Measurements from ENCODE around the gene ITGA1. TPM values are rescaled to one million over a fixed set of nuclear protein-coding genes. Genes with fewer than 3 reads are reported as not detected.
"Not testable (repeated sequence)": the region's sequence is repeated elsewhere in the genome, so short reads cannot be mapped to it uniquely, and the experiment has no call there.

The ITGA1 gene
- total RNA-seq, 1 experiment from 2014 or later = 27.4 TPM

GRCh38 chr5:52856564-52856963, 68.8 kb downstream of the ITGA1 start:
- no peaks in the 10 kb centered on the region for H3K27me3 ChIP-seq (replicated peaks)
- no peaks in the 10 kb centered on the region for H3K36me3 ChIP-seq
- no peak overlapping the region for H3K27ac ChIP-seq
- no peak for DNase-seq (ENCODE audit: low read depth in 1 of 2, low spot score in 2 of 2)
- no peaks in the 10 kb centered on the region for H3K9me3 ChIP-seq (replicated peaks)
- peaks cover 25% of the 10 kb centered on the region for H3K4me1 ChIP-seq (replicated peaks)
- no peak overlapping the region for H3K4me3 ChIP-seq

- Histone ChIP-seq H3K9me3 (replicated peaks) (no peaks in the 10 kb centered on the region), H3K4me1 (replicated peaks) (peaks cover 37% of the 10 kb centered on the region), H3K36me3 (0 out of 2 replicates have a peak, but pooled peaks cover under 1% of the 10 kb centered on the region), H3K27ac (peak overlapping the region; percentile 65), H3K4me3 (no peak overlapping the region), H3K27me3 (replicated peaks) (no peaks in the 10 kb centered on the region)
- DNase-seq (ENCODE audit: low read depth in 1 of 2, low spot score in 2 of 2) = peak; percentile 66 to 80
Observed at GRCh38 chr5:52859628-52860027, 71.9 kb downstream of the ITGA1 start.

GRCh38 chr5:52861368-52861767, 73.7 kb downstream of the ITGA1 start:
- Histone ChIP-seq H3K4me1 (replicated peaks) (peaks cover 42% of the 10 kb centered on the region), H3K9me3 (replicated peaks) (no peaks in the 10 kb centered on the region), H3K27me3 (replicated peaks) (no peaks in the 10 kb centered on the region), H3K27ac (no peak overlapping the region), H3K36me3 (0 out of 2 replicates have a peak, but pooled peaks cover 5% of the 10 kb centered on the region), H3K4me3 (no peak overlapping the region)
- DNase-seq (ENCODE audit: low read depth in 1 of 2, low spot score in 2 of 2) = no peak

GRCh38 chr5:52863715-52864290, 76.1 kb downstream of the ITGA1 start:
- H3K27ac ChIP-seq = peak overlapping the region; percentile 30
- DNase-seq (ENCODE audit: low read depth in 1 of 2, low spot score in 2 of 2) = peak in 1 of 2 experiments; percentile 21

GRCh38 chr5:52864371-52864770, 76.7 kb downstream of the ITGA1 start:
- peak overlapping the region; percentile 30 for H3K27ac ChIP-seq
- H3K27me3 ChIP-seq (replicated peaks) = no peaks in the 10 kb centered on the region
- no peak overlapping the region for H3K4me3 ChIP-seq
- H3K9me3 ChIP-seq (replicated peaks) = no peaks in the 10 kb centered on the region
- H3K36me3 ChIP-seq = 0 out of 2 replicates have a peak, but pooled peaks cover 5% of the 10 kb centered on the region
- peak in 1 of 2 experiments; percentile 37 for DNase-seq (ENCODE audit: low read depth in 1 of 2, low spot score in 2 of 2)
- H3K4me1 ChIP-seq (replicated peaks) = peaks cover 30% of the 10 kb centered on the region

More at GRCh38 chr5:52863715-52864290, 76.1 kb downstream of the ITGA1 start:
- no peaks in the 10 kb centered on the region for H3K27me3 ChIP-seq (replicated peaks)
- H3K4me3 ChIP-seq = no peak overlapping the region
- no peaks in the 10 kb centered on the region for H3K9me3 ChIP-seq (replicated peaks)
- H3K36me3 ChIP-seq = 0 out of 2 replicates have a peak, but pooled peaks cover 5% of the 10 kb centered on the region
- H3K4me1 ChIP-seq (replicated peaks) = peaks cover 36% of the 10 kb centered on the region

- peak overlapping the region; percentile 30 for H3K27ac ChIP-seq
- H3K4me1 ChIP-seq (replicated peaks) = peaks cover 25% of the 10 kb centered on the region
- no peak for DNase-seq (ENCODE audit: low read depth in 1 of 2, low spot score in 2 of 2)
Observed at GRCh38 chr5:52864884-52865283, 77.2 kb downstream of the ITGA1 start.

GRCh38 chr5:52865991-52866390, 78.3 kb downstream of the ITGA1 start:
- H3K4me3 ChIP-seq; H3K27me3 ChIP-seq (replicated peaks); H3K27ac ChIP-seq; H3K36me3 ChIP-seq; DNase-seq (ENCODE audit: low read depth in 1 of 2, low spot score in 2 of 2); H3K9me3 ChIP-seq (replicated peaks): not testable (repeated sequence)
- H3K4me1 ChIP-seq (replicated peaks) = peaks cover 23% of the 10 kb centered on the region

More at GRCh38 chr5:52864884-52865283, 77.2 kb downstream of the ITGA1 start:
- Histone ChIP-seq H3K4me3 (no peak overlapping the region), H3K36me3 (0 out of 2 replicates have a peak, but pooled peaks cover 5% of the 10 kb centered on the region), H3K9me3 (replicated peaks) (no peaks in the 10 kb centered on the region), H3K27me3 (replicated peaks) (no peaks in the 10 kb centered on the region)

- Histone ChIP-seq H3K27me3 (replicated peaks) (no peaks in the 10 kb centered on the region), H3K36me3 (0 out of 2 replicates have a peak, but pooled peaks cover 5% of the 10 kb centered on the region), H3K4me1 (replicated peaks) (peaks cover 23% of the 10 kb centered on the region), H3K27ac (no peak overlapping the region), H3K4me3 (no peak overlapping the region), H3K9me3 (replicated peaks) (no peaks in the 10 kb centered on the region)
- DNase-seq (ENCODE audit: low read depth in 1 of 2, low spot score in 2 of 2) = no peak
Observed at GRCh38 chr5:52867809-52868208, 80.1 kb downstream of the ITGA1 start.

GRCh38 chr5:52868417-52868816, 80.7 kb downstream of the ITGA1 start:
- Histone ChIP-seq H3K9me3 (replicated peaks) (no peaks in the 10 kb centered on the region), H3K27ac (no peak overlapping the region), H3K27me3 (replicated peaks) (no peaks in the 10 kb centered on the region), H3K4me3 (no peak overlapping the region), H3K36me3 (0 out of 2 replicates have a peak, but pooled peaks cover 5% of the 10 kb centered on the region), H3K4me1 (replicated peaks) (peaks cover 23% of the 10 kb centered on the region)
- DNase-seq (ENCODE audit: low read depth in 1 of 2, low spot score in 2 of 2) = no peak

- peaks cover 13% of the 10 kb centered on the region for H3K4me1 ChIP-seq (replicated peaks)
- H3K27me3 ChIP-seq (replicated peaks) = no peaks in the 10 kb centered on the region
- H3K9me3 ChIP-seq (replicated peaks) = no peaks in the 10 kb centered on the region
- no peak for DNase-seq (ENCODE audit: low read depth in 1 of 2, low spot score in 2 of 2)
- no peak overlapping the region for H3K4me3 ChIP-seq
- H3K27ac ChIP-seq = no peak overlapping the region
- H3K36me3 ChIP-seq = 0 out of 2 replicates have a peak, but pooled peaks cover 5% of the 10 kb centered on the region
Observed at GRCh38 chr5:52869391-52869790, 81.7 kb downstream of the ITGA1 start.

GRCh38 chr5:52870448-52870847, 82.7 kb downstream of the ITGA1 start:
- no peaks in the 10 kb centered on the region for H3K36me3 ChIP-seq
- no peak overlapping the region for H3K4me3 ChIP-seq
- peaks cover 4% of the 10 kb centered on the region; the same call in 1 of the 2 replicates for H3K4me1 ChIP-seq (replicated peaks)
- H3K9me3 ChIP-seq (replicated peaks) = no peaks in the 10 kb centered on the region
- H3K27me3 ChIP-seq (replicated peaks) = no peaks in the 10 kb centered on the region
- no peak for DNase-seq (ENCODE audit: low read depth in 1 of 2, low spot score in 2 of 2)
- H3K27ac ChIP-seq = no peak overlapping the region

GRCh38 chr5:52875827-52876226, 88.1 kb downstream of the ITGA1 start:
- no peak overlapping the region for H3K4me3 ChIP-seq
- no peak overlapping the region for H3K27ac ChIP-seq
- DNase-seq (ENCODE audit: low read depth in 1 of 2, low spot score in 2 of 2) = no peak
- H3K9me3 ChIP-seq (replicated peaks) = no peaks in the 10 kb centered on the region
- H3K4me1 ChIP-seq (replicated peaks) = peaks cover 7% of the 10 kb centered on the region
- no peaks in the 10 kb centered on the region for H3K36me3 ChIP-seq
- no peaks in the 10 kb centered on the region for H3K27me3 ChIP-seq (replicated peaks)

- Histone ChIP-seq H3K9me3 (replicated peaks) (no peaks in the 10 kb centered on the region), H3K27me3 (replicated peaks) (no peaks in the 10 kb centered on the region), H3K4me1 (replicated peaks) (peaks cover 7% of the 10 kb centered on the region), H3K4me3 (no peak overlapping the region), H3K36me3 (no peaks in the 10 kb centered on the region), H3K27ac (no peak overlapping the region)
- DNase-seq (ENCODE audit: low read depth in 1 of 2, low spot score in 2 of 2) = no peak
Observed at GRCh38 chr5:52876456-52876855, 88.7 kb downstream of the ITGA1 start.

GRCh38 chr5:52878656-52879055, 90.9 kb downstream of the ITGA1 start:
- Histone ChIP-seq H3K27ac (no peak overlapping the region), H3K4me3 (no peak overlapping the region), H3K27me3 (replicated peaks) (no peaks in the 10 kb centered on the region), H3K9me3 (replicated peaks) (no peaks in the 10 kb centered on the region), H3K4me1 (replicated peaks) (peaks cover 7% of the 10 kb centered on the region), H3K36me3 (no peaks in the 10 kb centered on the region)
- DNase-seq (ENCODE audit: low read depth in 1 of 2, low spot score in 2 of 2) = peak in 1 of 2 experiments; percentile 51
